Right lobe of liver (tissue), 6 donors: ENCODE measurements around the gene TRABD2B. TPM values are rescaled to one million over a fixed set of nuclear protein-coding genes. Genes with fewer than 3 reads are reported as not detected.

ENCODE experiments used
- ATAC-seq, 4 donors: fragments of 200-7000 bp; cut with Tn5 transposase; one replicate each; pipeline ENCODE4 v1.9.1; 2020; ENCODE audit warnings: mild to moderate bottlenecking in 4 of 4, moderate library complexity in 4 of 4
- DNase-seq, 3 donors: peaks; one replicate each; pipeline ENCODE4 v3.0.0-alpha.2; 2020
- H3K27ac ChIP-seq, 3 donors: fragments of 200-600 bp; one replicate each; pipeline ENCODE4 v1.8.0; 2022
- H3K27me3 ChIP-seq, 2 donors: fragments of 200-600 bp; one replicate each; pipeline ENCODE4 v1.8.0; 2022
- H3K36me3 ChIP-seq, 4 donors: fragments of 200-600 bp; sonication (generic) in 1 of 4; one replicate each; pipeline versions ENCODE4 v1.5.1 to v1.8.0; 2017 to 2022; ENCODE audit warnings: control low read depth in 1 of 4
- H3K4me1 ChIP-seq, 4 donors: fragments of 200-600 bp; sonication (generic) in 1 of 4; one replicate each; pipeline versions ENCODE4 v1.5.1 to v1.8.0; 2017 to 2022; ENCODE audit warnings: control low read depth in 1 of 4
- H3K4me3 ChIP-seq, 3 donors: fragments of 200-600 bp; one replicate each; pipeline ENCODE4 v1.8.0; 2022
- H3K9me3 ChIP-seq, 4 donors: fragments of 200-600 bp; sonication (generic) in 1 of 4; one replicate each; pipeline versions ENCODE4 v1.5.1 to v1.8.0; 2017 to 2022; ENCODE audit warnings: control low read depth in 1 of 4
- CTCF ChIP-seq, 4 donors: fragments of 200-600 bp in 3 of 4; fragments of 450-650 bp in 1 of 4; IDR thresholded peaks; one replicate each; pipeline versions ENCODE4 v1.5.1 to v1.8.0; 2016 to 2022; ENCODE audit warnings: antibody characterized with exemption in 4 of 4, mild to moderate bottlenecking in 2 of 4
- POLR2A ChIP-seq: fragments of 450-650 bp; IDR thresholded peaks from one replicate; pipeline ENCODE4 v1.6.1; 2017; ENCODE audit warnings: antibody characterized with exemption, mild to moderate bottlenecking
- WGBS: methylation state at CpG from one replicate; pipeline ENCODE4 v1.1.6; 2018; ENCODE audit warnings: low coverage, low lambda C conversion rate; ENCODE audit not compliant: insufficient coverage; ENCODE audit errors: missing lambda C conversion rate; 5-methylcytosine and 5-hydroxymethylcytosine counted together
- intact Hi-C, 2 donors: fragments of 100-400 bp; cut with DNase I; formaldehyde crosslinking; loops; one replicate each; pipeline versions ENCODE4 v1.11.2 to v1.14.1; 2022
- total RNA-seq, 6 experiments: library from RNA; depleted of rRNA in 2 of 6; stranded (reverse); fragments of >200 nt in 2 of 6; fragmentation: NEBNext Ultra II Directional in 3 of 6; extraction: Animal tissue kit (Norgen Biotek cat#: 25700) in 3 of 6; gene quantifications; one replicate each; pipeline versions ENCODE4 v1.1.0 to v1.2.4, GENCODE V29; 2016 to 2023
- donor health status: DM: no; HTN: yes; CAD: no.
- donor health status: DM: no; HTN: no; CAD: no.
- donor health status: DM: no; HTN: no; CAD: no.
- donor health status: DM: no; HTN: yes; CAD: no.
- donor health status: DM: no; HTN: yes; CAD: no.

The TRABD2B gene
- total RNA-seq, 6 experiments from 2014 or later, result 0.55 to 9.5 (median 1.8) TPM

GRCh38 chr1:47948126-47948525, 49.1 kb downstream of the TRABD2B start:
- TF ChIP-seq CTCF (IDR thresholded peaks at IDR 0.05) (peak; percentile 57 to 67 (median 58)), POLR2A (no peak)
- Histone ChIP-seq H3K4me1 (peaks cover 0 to 22% (median 4%) of the 10 kb centered on the region in 4 donors), H3K4me3 (no peak overlapping the region), H3K36me3 (no peaks in the 10 kb centered on the region), H3K9me3 (no peaks in the 10 kb centered on the region), H3K27ac (peak overlapping the region in 2 of 3 donors; percentile 19 to 39), H3K27me3 (no peaks in the 10 kb centered on the region)
- peak; percentile 93 to 97 (median 94) for ATAC-seq
- DNase-seq, result peak in 2 of 3 donors; percentile 45 to 77
- intact Hi-C loops, result no loop called here
- 29% methylated on average over 5 of the region's 5 CpGs for WGBS

GRCh38 chr1:47947531-47947930, 49.7 kb downstream of the TRABD2B start:
- no peak overlapping the region for H3K27ac ChIP-seq
- H3K4me1 ChIP-seq, result peaks cover 0 to 28% (median 9%) of the 10 kb centered on the region in 4 donors
- H3K27me3 ChIP-seq, result no peaks in the 10 kb centered on the region
- ATAC-seq (no peak), DNase-seq (no peak)
- TF ChIP-seq POLR2A (no peak), CTCF (IDR thresholded peaks at IDR 0.05) (no peak)
- no peaks in the 10 kb centered on the region for H3K36me3 ChIP-seq
- intact Hi-C loops, result no loop called here
- WGBS, result 86% methylated on average over 6 of the region's 6 CpGs
- H3K9me3 ChIP-seq, result no peaks in the 10 kb centered on the region
- H3K4me3 ChIP-seq, result no peak overlapping the region

- intact Hi-C loops, result no loop called here
- peaks cover 2 to 48% (median 18%) of the 10 kb centered on the region in 4 donors for H3K4me1 ChIP-seq
- H3K4me3 ChIP-seq, result no peak overlapping the region
- 30% methylated on average over 3 of the region's 4 CpGs for WGBS
- H3K9me3 ChIP-seq, result no peaks in the 10 kb centered on the region
- ATAC-seq (peak in 1 of 4 donors; percentile 8), DNase-seq (no peak)
- TF ChIP-seq CTCF (IDR thresholded peaks at IDR 0.05), result no peak
- no peak for TF ChIP-seq POLR2A
- H3K27me3 ChIP-seq, result no peaks in the 10 kb centered on the region
- no peaks in the 10 kb centered on the region for H3K36me3 ChIP-seq
- H3K27ac ChIP-seq, result no peak overlapping the region
Measured at GRCh38 chr1:47944561-47944960, 52.6 kb downstream of the TRABD2B start.

- Histone ChIP-seq H3K9me3 (no peaks in the 10 kb centered on the region), H3K27me3 (no peaks in the 10 kb centered on the region), H3K36me3 (no peaks in the 10 kb centered on the region), H3K4me1 (peaks cover 2 to 36% (median 15%) of the 10 kb centered on the region in 4 donors), H3K4me3 (no peak overlapping the region), H3K27ac (peak overlapping the region in 2 of 3 donors; percentile 39 to 58)
- TF ChIP-seq POLR2A, result no peak
- WGBS, result 36% methylated on average over 3 of the region's 3 CpGs
- ATAC-seq, result peak; percentile 27 to 56 (median 34)
- intact Hi-C loops, result no loop called here
- DNase-seq, result no peak
Measured at GRCh38 chr1:47942240-47942629, 55.0 kb downstream of the TRABD2B start.

GRCh38 chr1:47941609-47942239, 55.5 kb downstream of the TRABD2B start:
- no peak for TF ChIP-seq POLR2A
- TF ChIP-seq CTCF (IDR thresholded peaks at IDR 0.05), result no peak
- 50% methylated on average over 1 of the region's 2 CpGs for WGBS
- Histone ChIP-seq H3K27ac (peak overlapping the region in 2 of 3 donors; percentile 39 to 58), H3K4me1 (peaks cover 2 to 36% (median 15%) of the 10 kb centered on the region in 4 donors), H3K4me3 (no peak overlapping the region), H3K27me3 (no peaks in the 10 kb centered on the region), H3K36me3 (no peaks in the 10 kb centered on the region), H3K9me3 (no peaks in the 10 kb centered on the region)
- intact Hi-C loops, result no loop called here
- peak; percentile 83 to 91 (median 90) for ATAC-seq
- DNase-seq, result no peak
